ENCODE results near the gene RNF224.

The RNF224 gene

GRCh38 chr9:137215196-137215986, 11.9 kb upstream of the RNF224 start:
- DNase-seq (ENCODE audit: low spot score) = no peak

GRCh38 chr9:137216188-137216965, 10.9 kb upstream of the RNF224 start:
- no peak for DNase-seq (ENCODE audit: low spot score)

- no peak for DNase-seq (ENCODE audit: low spot score)
Observed at GRCh38 chr9:137217276-137218211, 9.8 kb upstream of the RNF224 start.

- DNase-seq (ENCODE audit: low spot score) = no peak
Observed at GRCh38 chr9:137218212-137218753, 9.0 kb upstream of the RNF224 start.

- DNase-seq (ENCODE audit: low spot score) = no peak
Observed at GRCh38 chr9:137218754-137219271, 8.5 kb upstream of the RNF224 start.

GRCh38 chr9:137219757-137220316, 7.5 kb upstream of the RNF224 start:
- no peak for DNase-seq (ENCODE audit: low spot score)

- DNase-seq (ENCODE audit: low spot score) = no peak
Observed at GRCh38 chr9:137220317-137221094, 6.8 kb upstream of the RNF224 start.

GRCh38 chr9:137221095-137221505, 6.2 kb upstream of the RNF224 start:
- DNase-seq (ENCODE audit: low spot score) = no peak

GRCh38 chr9:137221506-137222111, 5.7 kb upstream of the RNF224 start:
- DNase-seq (ENCODE audit: low spot score) = no peak

- no peak for DNase-seq (ENCODE audit: low spot score)
Observed at GRCh38 chr9:137222190-137223077, 4.9 kb upstream of the RNF224 start, which contains the start of gene RNF208. Gene RNF208, minus strand, starts transcription at chr9:137222240. Its CDS starts 1,028 bp downstream, at chr9:137221212.

- peak; percentile 97 for DNase-seq (ENCODE audit: low spot score)
Observed at GRCh38 chr9:137223078-137223970, 4.0 kb upstream of the RNF224 start.

- no peak for DNase-seq (ENCODE audit: low spot score)
Observed at GRCh38 chr9:137224830-137225694, 2.2 kb upstream of the RNF224 start, which contains the start of gene CYSRT1. Gene CYSRT1, plus strand, starts transcription at chr9:137225174. Its CDS starts 448 bp downstream, at chr9:137225622.

- DNase-seq (ENCODE audit: low spot score) = no peak
Observed at GRCh38 chr9:137225699-137226331, 1.5 kb upstream of the RNF224 start.

GRCh38 chr9:137226338-137227053, 806 bp upstream of the RNF224 start:
- no peak for DNase-seq (ENCODE audit: low spot score)

GRCh38 chr9:137227853-137228505, 677 bp downstream of the RNF224 start:
- no peak for DNase-seq (ENCODE audit: low spot score)
